Epithelial cell of alveolus of lung (primary cell): ENCODE results near the gene TRIP12. TPM values are rescaled to one million over a fixed set of nuclear protein-coding genes. Genes with fewer than 3 reads are reported as not detected.

Experiments used
- total RNA-seq: library from RNA; depleted of rRNA; stranded (reverse); fragments of >200 nt; gene quantifications from 2 replicates; pipeline ENCODE4 v1.2.1, GENCODE V29; 2015

TRIP12 gene
- 89.2 and 99.3 TPM in 2 replicates for total RNA-seq

DNA sequence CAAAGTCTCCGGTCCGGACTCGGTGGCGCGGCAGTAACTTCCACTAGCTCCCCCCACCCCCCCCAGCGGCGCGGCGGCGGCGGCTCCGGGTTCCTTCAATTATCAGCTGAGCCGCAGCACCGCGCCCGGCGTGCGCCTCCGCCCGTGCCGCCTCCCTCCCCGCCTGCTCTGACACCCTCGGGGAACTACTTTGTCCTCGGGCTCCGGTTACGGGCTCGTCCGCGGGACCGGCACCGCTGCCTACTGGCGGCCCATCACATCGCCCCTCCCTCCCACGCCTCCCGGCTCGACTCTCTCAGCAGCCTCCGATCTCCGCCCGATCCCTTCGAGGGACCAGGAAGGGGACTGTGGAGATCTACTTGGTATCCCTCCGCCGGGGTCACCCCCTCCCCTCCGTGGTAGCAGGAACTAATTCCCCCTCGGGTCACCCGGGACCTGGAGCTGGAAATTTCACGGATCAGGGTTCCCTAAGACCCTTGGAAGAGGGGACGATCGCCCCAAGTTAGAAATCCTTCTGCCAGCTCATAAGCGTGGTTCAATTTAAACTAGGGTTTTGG lies at the start of gene TRIP12:
TRIP12 (minus strand) TSS at position 118 of the 557 bp plus-strand sequence. CDS start 41,930 bp downstream, outside the sequence.

DNA sequence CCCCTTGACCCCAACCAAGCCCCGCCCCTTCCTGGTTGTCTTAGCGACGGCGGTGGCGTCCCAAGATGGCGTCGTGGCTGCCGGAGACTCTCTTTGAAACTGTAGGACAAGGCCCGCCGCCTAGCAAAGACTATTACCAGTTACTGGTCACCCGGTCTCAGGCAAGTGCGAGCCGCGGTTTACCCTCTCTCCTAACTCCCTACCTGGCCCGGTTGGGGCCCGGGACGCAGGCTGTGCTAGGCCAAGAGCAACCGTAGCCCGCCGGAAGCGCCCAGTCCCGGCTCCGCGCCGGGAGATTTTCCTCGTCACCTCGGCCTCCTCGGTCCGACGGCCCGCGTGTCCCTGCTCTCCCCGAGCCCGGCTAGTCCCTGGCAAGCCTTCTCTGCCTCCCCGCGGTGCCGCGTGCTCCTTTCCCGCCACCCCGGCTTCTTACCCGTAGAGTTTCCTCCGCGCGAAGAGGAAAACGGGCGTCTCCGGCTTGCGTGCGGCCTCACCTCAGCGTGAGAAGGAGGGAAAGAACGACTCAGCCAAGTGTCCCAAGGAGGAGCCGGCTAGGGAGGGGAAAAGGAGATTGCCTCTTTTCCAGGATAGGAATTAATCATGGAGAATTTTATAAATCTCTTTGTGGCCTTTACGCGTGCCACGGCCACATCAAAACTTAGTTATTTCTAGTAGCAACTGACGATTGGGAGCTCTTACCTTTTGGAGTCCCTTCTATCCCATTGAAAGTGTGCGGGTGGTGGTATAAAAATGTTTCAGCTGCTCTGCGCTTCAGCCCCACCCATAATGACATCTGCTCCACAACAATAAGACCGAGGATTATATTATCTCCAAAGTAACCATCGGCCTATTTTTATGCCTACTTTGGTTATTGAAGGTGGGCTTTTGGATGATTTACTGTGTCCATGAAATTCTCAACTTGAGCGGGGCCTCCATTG lies 909 bp upstream of the TRIP12 start, which contains the start of gene FBXO36:
FBXO36 (plus strand) TSS at position 55 of the 938 bp plus-strand sequence; CDS start at position 66, 11 bp downstream.

DNA sequence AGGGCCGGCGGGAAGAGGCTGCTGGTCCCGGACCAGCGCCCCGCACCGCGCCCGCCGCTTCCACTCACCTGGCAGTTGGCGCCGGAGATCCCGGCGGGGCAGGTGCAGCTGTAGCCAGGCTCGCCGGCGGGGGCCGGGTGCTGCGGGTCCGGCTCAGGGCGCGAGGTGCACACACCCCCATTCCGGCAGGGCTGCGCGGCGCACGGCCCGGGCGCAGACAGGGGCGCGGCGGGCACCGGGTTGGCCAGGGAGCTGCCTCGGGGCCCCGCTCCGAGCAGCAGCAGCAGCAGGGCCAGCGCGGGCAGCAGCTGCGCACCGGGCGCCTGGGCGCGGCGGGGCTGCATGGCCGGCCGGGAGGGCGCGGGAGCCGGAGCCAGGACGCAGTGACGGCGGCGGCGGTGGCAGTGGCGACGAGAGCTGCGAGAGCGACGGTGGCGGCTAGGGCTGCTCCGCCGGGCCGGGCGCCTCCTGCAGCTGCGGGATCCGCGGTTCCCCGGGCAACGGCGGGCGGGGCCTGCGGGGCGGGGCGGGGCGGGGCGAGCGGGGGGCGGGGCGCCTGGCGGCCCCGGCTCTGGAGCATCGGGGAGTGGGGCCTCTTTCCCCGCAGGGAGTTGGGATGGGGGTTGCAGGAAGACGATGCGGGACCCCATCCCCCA lies 207.6 kb downstream of the TRIP12 start, which contains the start of gene DNER:
DNER (minus strand) TSS at position 476 of the 656 bp plus-strand sequence; CDS start at position 344, 132 bp downstream.

Other genes with a start within 250 kb of the TRIP12 start
- 1.2 and 4.8 TPM in 2 replicates for gene DNER, start 207.5 kb downstream of the TRIP12 start, total RNA-seq
- 4.3 and 9.1 TPM in 2 replicates for gene FBXO36, start 494 bp upstream of the TRIP12 start, total RNA-seq
- gene SLC16A14, start 146.9 kb upstream of the TRIP12 start, total RNA-seq: 0.39 and 1.2 TPM in 2 replicates